Adrenal gland (tissue), 12 donors: ENCODE results near the gene MARCHF2. TPM values are rescaled to one million over a fixed set of nuclear protein-coding genes. Genes with fewer than 3 reads are reported as not detected.
"Not testable (repeated sequence)": the region's sequence is repeated elsewhere in the genome, so short reads cannot be mapped to it uniquely, and the experiment has no call there.

Source experiments
- DNase-seq, 7 donors: peaks; one replicate each; pipeline ENCODE4 v3.0.0-alpha.2; 2019 to 2020
- H3K27ac ChIP-seq, 5 donors: fragments of 200-600 bp; sonication (generic) in 4 of 5; 1 replicate in 3 of 5; 2 replicates in 2 of 5; pipeline versions ENCODE4 v1.5.1 to v1.8.0; 2016 to 2020; ENCODE audit warnings: mild to moderate bottlenecking in 1 of 5
- H3K27me3 ChIP-seq: fragments of 200-600 bp; 2 replicates; pipeline ENCODE4 v1.8.0; 2021
- H3K36me3 ChIP-seq, 2 donors: fragments of 200-600 bp; replicated peaks in 1 of 2; 1 replicate in 1 of 2; 2 replicates in 1 of 2; pipeline versions ENCODE4 v1.5.1 to v1.8.0; 2018 to 2022
- H3K4me1 ChIP-seq, 2 donors: fragments of 200-600 bp; replicated peaks in 1 of 2; 1 replicate in 1 of 2; 2 replicates in 1 of 2; pipeline versions ENCODE4 v1.5.1 to v1.8.0; 2018 to 2021
- H3K4me3 ChIP-seq, 4 donors: fragments of 200-600 bp; sonication (generic) in 3 of 4; one replicate each; pipeline ENCODE4 v1.5.1; 2016 to 2018
- H3K9me3 ChIP-seq, 3 donors: fragments of 200-600 bp; sonication (generic) in 1 of 3; replicated peaks in 1 of 3; 1 replicate in 2 of 3; 2 replicates in 1 of 3; pipeline versions ENCODE4 v1.5.1 to v1.8.0; 2016 to 2021
- POLR2A ChIP-seq, 2 donors: fragments of 450-650 bp; IDR thresholded peaks; one replicate each; pipeline ENCODE4 v1.6.1; 2017; ENCODE audit warnings: antibody characterized with exemption in 2 of 2, mild to moderate bottlenecking in 2 of 2, moderate library complexity in 1 of 2
- WGBS, 4 donors: extraction: QIAGEN DNeasy Blood & Tissue Kit in 2 of 4; methylation state at CpG; one replicate each; pipeline versions ENCODE4 v1.1.5 to v1.1.7; 2013 to 2017; 5-methylcytosine and 5-hydroxymethylcytosine counted together
- intact Hi-C, 2 donors: fragments of 100-400 bp; cut with DNase I; formaldehyde crosslinking; loops; one replicate each; pipeline versions ENCODE4 v1.14.1 to v1.15.0; 2022 to 2023
- polyA plus RNA-seq, 3 donors: library from polyadenylated mRNA; stranded (reverse); fragments of 200-250 nt in 2 of 3; fragments of 350-450 nt in 1 of 3; fragmentation: Illumina TruSeq in 1 of 3; extraction: RNeasy Lipid Tissue Mini Kit (QIAGEN cat#74804) in 1 of 3; gene quantifications; one replicate each; pipeline ENCODE4 v1.2.3, GENCODE V29; 2013 to 2014
- total RNA-seq, 9 donors: library from RNA; depleted of rRNA in 4 of 9; stranded (reverse); fragments of >200 nt in 4 of 9; fragments of 120-200 nt in 1 of 9; fragmentation: NEBNext Ultra II Directional in 1 of 9; extraction: Animal tissue kit (Norgen Biotek cat#: 25700) in 1 of 9; gene quantifications; one replicate each; pipeline versions ENCODE4 v1.1.0 to v1.2.4, GENCODE V29; 2013 to 2023
- TF ChIP-seq, protein P1 (sequence below), 6 experiments: fragments of 450-650 bp in 4 of 6; fragments of 200-600 bp in 2 of 6; sonication (generic) in 1 of 6; IDR thresholded peaks; 1 replicate in 5 of 6; 2 replicates in 1 of 6; pipeline versions ENCODE4 v1.5.1 to v1.8.0; 2016 to 2021; ENCODE audit warnings: antibody characterized with exemption in 6 of 6, mild to moderate bottlenecking in 2 of 6, moderate library complexity in 1 of 6
- donor health status: healthy with polysubstance abuse.
- donor health status: Bipolar disorder and iron deficiency.
- donor health status: DM: yes; HTN: yes; CAD: no.
- donor health status: DM: no; HTN: no; CAD: no.
- donor health status: DM: no; HTN: no; CAD: no.
- donor health status: DM: yes; HTN: yes; CAD: no.

MARCHF2 gene
- total and polyA plus RNA-seq, 12 donors, result 13.1 to 200 (median 45.8) TPM

DNA sequence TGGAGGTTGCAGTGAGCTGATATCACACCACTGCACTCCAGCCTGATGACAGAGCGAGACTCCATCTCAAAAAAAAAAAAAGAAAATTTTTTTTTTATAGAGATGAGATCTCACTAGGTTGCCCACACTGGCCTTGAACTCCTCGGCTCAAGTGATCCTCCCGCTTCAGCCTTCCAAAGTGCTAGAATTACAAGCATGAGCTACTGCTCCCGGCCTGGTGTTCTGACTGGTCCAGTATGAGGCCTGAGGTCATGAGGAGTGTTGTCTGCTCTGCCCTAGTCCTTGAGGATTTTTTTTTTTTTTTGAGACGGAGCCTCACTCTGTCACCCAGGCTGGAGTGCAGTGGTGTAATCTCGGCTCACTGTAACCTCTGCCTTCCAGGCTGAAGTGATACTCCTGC is 12.2 kb downstream of the MARCHF2 start:
- H3K36me3 ChIP-seq, result peaks cover 0 to 14% of the 10 kb centered on the region in 2 donors
- H3K27ac ChIP-seq, result peak overlapping the region; percentile 49 to 92 (median 70)

DNA sequence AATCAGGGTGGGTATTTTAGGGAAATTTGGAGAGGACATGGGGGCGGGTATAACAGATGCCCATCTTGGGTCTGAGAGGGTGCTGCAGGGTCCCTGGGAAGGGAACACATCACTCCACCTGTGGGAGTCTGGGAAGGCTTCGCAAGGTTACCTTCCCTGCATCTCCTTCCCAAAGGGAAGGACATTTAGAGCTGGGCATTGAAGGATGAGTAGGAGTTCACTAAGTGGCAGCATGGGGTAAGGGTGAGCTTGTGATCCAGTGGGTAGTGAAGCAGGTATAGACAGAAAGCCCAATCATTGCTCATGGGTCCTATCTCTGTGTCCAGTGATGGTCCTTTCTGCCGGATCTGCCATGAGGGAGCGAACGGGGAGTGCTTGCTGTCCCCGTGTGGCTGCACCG is 13.2 kb downstream of the MARCHF2 start:
- Histone ChIP-seq H3K27ac (no peak overlapping the region), H3K36me3 (peaks cover 0 to 17% of the 10 kb centered on the region in 2 donors), H3K9me3 (no peaks in the 10 kb centered on the region), H3K27me3 (no peaks in the 10 kb centered on the region), H3K4me3 (no peak overlapping the region), H3K4me1 (peaks cover 8 to 32% of the 10 kb centered on the region in 2 donors)
- no peak for TF ChIP-seq POLR2A (IDR thresholded peaks at IDR 0.05)
- TF ChIP-seq, protein P1, sequence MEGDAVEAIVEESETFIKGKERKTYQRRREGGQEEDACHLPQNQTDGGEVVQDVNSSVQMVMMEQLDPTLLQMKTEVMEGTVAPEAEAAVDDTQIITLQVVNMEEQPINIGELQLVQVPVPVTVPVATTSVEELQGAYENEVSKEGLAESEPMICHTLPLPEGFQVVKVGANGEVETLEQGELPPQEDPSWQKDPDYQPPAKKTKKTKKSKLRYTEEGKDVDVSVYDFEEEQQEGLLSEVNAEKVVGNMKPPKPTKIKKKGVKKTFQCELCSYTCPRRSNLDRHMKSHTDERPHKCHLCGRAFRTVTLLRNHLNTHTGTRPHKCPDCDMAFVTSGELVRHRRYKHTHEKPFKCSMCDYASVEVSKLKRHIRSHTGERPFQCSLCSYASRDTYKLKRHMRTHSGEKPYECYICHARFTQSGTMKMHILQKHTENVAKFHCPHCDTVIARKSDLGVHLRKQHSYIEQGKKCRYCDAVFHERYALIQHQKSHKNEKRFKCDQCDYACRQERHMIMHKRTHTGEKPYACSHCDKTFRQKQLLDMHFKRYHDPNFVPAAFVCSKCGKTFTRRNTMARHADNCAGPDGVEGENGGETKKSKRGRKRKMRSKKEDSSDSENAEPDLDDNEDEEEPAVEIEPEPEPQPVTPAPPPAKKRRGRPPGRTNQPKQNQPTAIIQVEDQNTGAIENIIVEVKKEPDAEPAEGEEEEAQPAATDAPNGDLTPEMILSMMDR (IDR thresholded peaks at IDR 0.05), result no peak
- no peak for DNase-seq
- intact Hi-C loops, result no loop called here
- WGBS, 4 donors, result 93 to 96% (median 95%) methylated on average over 2 to 7 of the region's 7 CpGs

More for the DNA sequence above, 12.2 kb downstream of the MARCHF2 start:
- H3K9me3 ChIP-seq, intact Hi-C loops, H3K4me3 ChIP-seq, H3K27me3 ChIP-seq: not testable (repeated sequence)
- WGBS, 4 donors, result 47 to 77% (median 54%) methylated on average over 6 of the region's 6 CpGs
- peaks cover 8 to 32% of the 10 kb centered on the region in 2 donors for H3K4me1 ChIP-seq
- peak in 1 of 2 donors; percentile 33 for TF ChIP-seq POLR2A (IDR thresholded peaks at IDR 0.05)
- peak in 6 of 7 donors; percentile 77 to 91 (median 82) for DNase-seq

DNA sequence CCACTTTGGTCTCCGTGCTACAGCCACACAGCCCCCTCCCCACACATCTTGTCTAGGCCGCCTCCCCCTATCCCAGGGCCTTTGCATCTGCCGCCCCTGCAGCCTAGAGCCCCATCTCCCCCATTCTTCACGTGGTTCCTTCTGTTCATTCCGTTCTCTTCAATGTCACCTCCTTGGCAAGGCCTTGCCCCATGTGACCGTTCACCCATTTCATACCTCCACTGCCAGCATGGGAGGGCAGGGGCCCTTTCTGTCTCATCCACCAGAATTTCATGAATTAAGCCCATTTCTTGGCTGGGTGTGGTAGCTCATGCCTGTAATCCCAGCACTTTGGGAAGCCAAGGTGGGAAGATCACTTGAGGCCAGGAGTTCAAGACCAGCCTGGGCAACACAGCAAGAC is 15.9 kb downstream of the MARCHF2 start:
- H3K36me3 ChIP-seq, result peaks cover 0 to 13% of the 10 kb centered on the region in 2 donors
- 86 to 91% (median 87%) methylated on average over 6 of the region's 6 CpGs for WGBS, 4 donors
- intact Hi-C loops, result no loop called here
- no peak overlapping the region for H3K27ac ChIP-seq
- no peaks in the 10 kb centered on the region for H3K9me3 ChIP-seq
- DNase-seq, result no peak
- H3K4me1 ChIP-seq, result peaks cover 9 to 19% of the 10 kb centered on the region in 2 donors
- no peak overlapping the region for H3K4me3 ChIP-seq
- no peaks in the 10 kb centered on the region for H3K27me3 ChIP-seq
- TF ChIP-seq, protein P1 (IDR thresholded peaks at IDR 0.05), result no peak
- no peak for TF ChIP-seq POLR2A (IDR thresholded peaks at IDR 0.05)

DNA sequence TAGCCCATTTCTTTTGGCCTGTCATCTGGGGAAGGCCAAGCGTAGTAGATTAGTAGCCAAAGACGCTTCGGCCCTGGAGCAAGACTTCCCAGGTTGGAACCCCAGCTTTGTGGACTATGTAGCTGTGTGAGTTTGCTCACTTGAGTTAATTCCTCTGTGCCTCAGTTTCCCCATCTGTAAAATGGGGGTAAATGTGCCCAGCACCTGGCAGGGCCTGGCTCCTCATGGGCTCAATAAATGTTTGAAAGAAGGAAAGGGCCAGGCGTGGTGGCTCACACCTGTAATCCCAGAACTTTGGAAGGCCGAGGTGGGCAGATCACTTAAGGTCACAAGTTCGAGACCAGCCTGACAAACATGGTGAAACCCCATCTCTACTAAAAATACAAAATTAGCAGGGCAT is 16.7 kb downstream of the MARCHF2 start:
- no peak overlapping the region for H3K4me3 ChIP-seq
- TF ChIP-seq, protein P1 (IDR thresholded peaks at IDR 0.05), result no peak
- TF ChIP-seq POLR2A (IDR thresholded peaks at IDR 0.05), result no peak
- DNase-seq, result no peak
- H3K27ac ChIP-seq, result no peak overlapping the region
- intact Hi-C loops, result no loop called here
- H3K4me1 ChIP-seq, result peaks cover 4 to 14% of the 10 kb centered on the region in 2 donors
- H3K9me3 ChIP-seq, result no peaks in the 10 kb centered on the region
- peaks cover 0 to 13% of the 10 kb centered on the region in 2 donors for H3K36me3 ChIP-seq
- no peaks in the 10 kb centered on the region for H3K27me3 ChIP-seq
- WGBS, 4 donors, result 92 to 97% (median 95%) methylated on average over 6 of the region's 6 CpGs

DNA sequence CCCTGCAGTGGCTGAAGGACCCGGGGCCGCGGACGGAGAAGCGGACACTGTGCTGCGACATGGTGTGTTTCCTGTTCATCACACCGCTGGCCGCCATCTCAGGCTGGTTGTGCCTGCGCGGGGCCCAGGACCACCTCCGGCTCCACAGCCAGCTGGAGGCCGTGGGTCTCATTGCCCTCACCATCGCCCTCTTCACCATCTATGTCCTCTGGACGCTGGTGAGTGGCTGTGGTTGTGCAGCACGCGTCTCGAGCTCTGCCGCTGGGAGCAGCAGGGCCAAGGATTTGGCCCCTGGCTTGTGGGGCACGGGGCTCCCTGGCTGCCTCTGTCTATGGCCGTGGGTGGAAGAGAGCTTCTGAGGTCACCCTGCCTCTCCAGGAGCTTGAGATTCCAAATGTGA is 17.5 kb downstream of the MARCHF2 start:
- Histone ChIP-seq H3K4me3 (no peak overlapping the region), H3K36me3 (peaks cover 0 to 13% of the 10 kb centered on the region in 2 donors), H3K27ac (no peak overlapping the region), H3K4me1 (peaks cover 4 to 6% of the 10 kb centered on the region in 2 donors), H3K9me3 (no peaks in the 10 kb centered on the region), H3K27me3 (no peaks in the 10 kb centered on the region)
- TF ChIP-seq, protein P1 (IDR thresholded peaks at IDR 0.05), result no peak
- no peak for TF ChIP-seq POLR2A (IDR thresholded peaks at IDR 0.05)
- 92 to 94% (median 92%) methylated on average over 20 of the region's 20 CpGs; no CpG with 5 or more reads in 1 of the 4 donors for WGBS, 4 donors
- intact Hi-C loops, result no loop called here
- no peak for DNase-seq
